Myocyte (in vitro differentiated cells): ENCODE results near the gene SH3BP1. TPM values are rescaled to one million over a fixed set of nuclear protein-coding genes. Genes with fewer than 3 reads are reported as not detected.
"Not testable (repeated sequence)": the region's sequence is repeated elsewhere in the genome, so short reads cannot be mapped to it uniquely, and the experiment has no call there.

ENCODE experiments used
- DNase-seq: peaks from one replicate; pipeline ENCODE4 v3.0.0-alpha.2; 2012; ENCODE audit warnings: low read depth
- total RNA-seq: library from RNA; depleted of rRNA; stranded (reverse); fragments of >200 nt; gene quantifications from 2 replicates; pipeline ENCODE4 v1.2.3, GENCODE V29; 2014

Gene SH3BP1
- total RNA-seq, 1 donor from 2014 or later, result not detected

GRCh38 chr22:37676736-37677492 is 37.4 kb downstream of the SH3BP1 start:
- peak; percentile 92 for DNase-seq

- DNase-seq, result no peak
Observed at GRCh38 chr22:37677493-37677974, 38.1 kb downstream of the SH3BP1 start.

GRCh38 chr22:37678372-37678771 is 38.9 kb downstream of the SH3BP1 start:
- no peak for DNase-seq

GRCh38 chr22:37679670-37680069 is 40.2 kb downstream of the SH3BP1 start:
- no peak for DNase-seq

- no peak for DNase-seq
Observed at GRCh38 chr22:37680191-37680851, 40.9 kb downstream of the SH3BP1 start.

GRCh38 chr22:37681001-37681424 is 41.5 kb downstream of the SH3BP1 start:
- DNase-seq, result no peak

GRCh38 chr22:37681556-37682049 is 42.1 kb downstream of the SH3BP1 start:
- peak; percentile 80 for DNase-seq

GRCh38 chr22:37684803-37685615 is 45.5 kb downstream of the SH3BP1 start:
- DNase-seq, result no peak

GRCh38 chr22:37686002-37686982 is 46.8 kb downstream of the SH3BP1 start, which contains the start of gene NOL12:
NOL12 (plus strand) TSS chr22:37686343; CDS start chr22:37686393, 50 bp downstream.
- DNase-seq, result peak; percentile 91

GRCh38 chr22:37690407-37690806 is 50.9 kb downstream of the SH3BP1 start:
- DNase-seq, result no peak

- no peak for DNase-seq
Observed at GRCh38 chr22:37690901-37691504, 51.5 kb downstream of the SH3BP1 start.

GRCh38 chr22:37692627-37693285 is 53.3 kb downstream of the SH3BP1 start:
- no peak for DNase-seq

- not testable (repeated sequence) for DNase-seq
Observed at GRCh38 chr22:37694131-37694530, 54.7 kb downstream of the SH3BP1 start.

- not testable (repeated sequence) for DNase-seq
Observed at GRCh38 chr22:37696260-37696656, 56.8 kb downstream of the SH3BP1 start.

- peak; percentile 97 for DNase-seq
Observed at GRCh38 chr22:37696657-37697537, 57.4 kb downstream of the SH3BP1 start, which contains the start of gene TRIOBP. TRIOBP (plus strand) TSS chr22:37697048; CDS start chr22:37701366, 4,318 bp downstream.

GRCh38 chr22:37697538-37697835 is 58.0 kb downstream of the SH3BP1 start:
- DNase-seq, result no peak

GRCh38 chr22:37701141-37701786 is 61.8 kb downstream of the SH3BP1 start:
- no peak for DNase-seq

GRCh38 chr22:37703906-37704305 is 64.4 kb downstream of the SH3BP1 start:
- DNase-seq, result no peak
